Neuronal stem cell (in vitro differentiated cells): ENCODE data around the gene PCDHGC4.

Source experiments
- DNase-seq: peaks from one replicate; pipeline ENCODE4 v3.0.0-alpha.2; 2013; ENCODE audit warnings: low spot score
- H2AFZ ChIP-seq: one replicate; pipeline ENCODE4 v1.6.1; 2013; ENCODE audit warnings: mild to moderate bottlenecking, low read length, inconsistent platforms
- H2AK5ac ChIP-seq: 2 replicates; pipeline ENCODE4 v1.6.1; 2013; ENCODE audit warnings: low read depth, mild to moderate bottlenecking, inconsistent platforms, low read length, moderate library complexity, mixed read lengths
- H2BK120ac ChIP-seq: 2 replicates; pipeline ENCODE4 v1.6.1; 2013; ENCODE audit warnings: low read depth, mild to moderate bottlenecking, inconsistent platforms, low read length, moderate library complexity, mixed read lengths
- H2BK12ac ChIP-seq: one replicate; pipeline ENCODE4 v1.6.1; 2013; ENCODE audit warnings: low read length, inconsistent platforms
- H2BK15ac ChIP-seq: 2 replicates; pipeline ENCODE4 v1.6.1; 2013; ENCODE audit warnings: mild to moderate bottlenecking, low read length, inconsistent platforms, mixed read lengths
- H2BK5ac ChIP-seq: one replicate; pipeline ENCODE4 v1.6.1; 2013; ENCODE audit warnings: inconsistent platforms, mild to moderate bottlenecking, low read length, moderate library complexity
- H3K14ac ChIP-seq: one replicate; pipeline ENCODE4 v1.6.1; 2013; ENCODE audit warnings: low read length, inconsistent platforms
- H3K18ac ChIP-seq: 2 replicates; pipeline ENCODE4 v1.6.1; 2013; ENCODE audit warnings: low read length, inconsistent platforms
- H3K23ac ChIP-seq: 2 replicates; pipeline ENCODE4 v1.6.1; 2013; ENCODE audit warnings: low read depth, mild to moderate bottlenecking, mixed read lengths, low read length, inconsistent platforms; ENCODE audit not compliant: poor library complexity
- H3K27ac ChIP-seq: replicated peaks from 3 replicates; pipeline ENCODE4 v1.5.1; 2013; ENCODE audit warnings: low read length, inconsistent platforms
- H3K27me3 ChIP-seq, 3 experiments: 2 replicates each; pipeline ENCODE4 v1.6.1; 2013; ENCODE audit warnings: low read length in 3 of 3, mild to moderate bottlenecking in 2 of 3, inconsistent platforms in 1 of 3, low read depth in 1 of 3, mixed read lengths in 1 of 3, moderate library complexity in 1 of 3; ENCODE audit not compliant: control insufficient read depth in 3 of 3, insufficient read depth in 3 of 3
- H3K36me3 ChIP-seq, 2 donors: replicated peaks in 1 of 2; 2 replicates each; pipeline ENCODE4 v1.6.1; 2013; ENCODE audit warnings: low read length in 2 of 2; ENCODE audit not compliant: control insufficient read depth in 2 of 2, insufficient read depth in 2 of 2
- H3K4ac ChIP-seq: 2 replicates; pipeline ENCODE4 v1.6.1; 2013; ENCODE audit warnings: inconsistent platforms, mild to moderate bottlenecking, low read length, moderate library complexity
- H3K4me1 ChIP-seq, 2 donors: 1 replicate in 1 of 2; 2 replicates in 1 of 2; pipeline ENCODE4 v1.6.1; 2013; ENCODE audit warnings: low read length in 2 of 2, low read depth in 1 of 2; ENCODE audit not compliant: control insufficient read depth in 2 of 2, insufficient read depth in 1 of 2
- H3K4me2 ChIP-seq: one replicate; pipeline ENCODE4 v1.6.1; 2013; ENCODE audit warnings: mild to moderate bottlenecking, low read length, inconsistent platforms; ENCODE audit not compliant: insufficient read depth, poor library complexity, severe bottlenecking
- H3K4me3 ChIP-seq, 2 donors: 2 replicates each; pipeline ENCODE4 v1.5.1; 2013; ENCODE audit warnings: low read length in 2 of 2, mild to moderate bottlenecking in 2 of 2, inconsistent platforms in 1 of 2, moderate library complexity in 1 of 2
- H3K79me1 ChIP-seq: one replicate; pipeline ENCODE4 v1.6.1; 2013; ENCODE audit warnings: low read depth, mild to moderate bottlenecking, inconsistent platforms, low read length, moderate library complexity
- H3K9ac ChIP-seq: one replicate; pipeline ENCODE4 v1.6.1; 2013; ENCODE audit warnings: mild to moderate bottlenecking, low read depth, low read length, inconsistent platforms; ENCODE audit not compliant: poor library complexity
- H3K9me3 ChIP-seq, 2 donors: replicated peaks in 1 of 2; 2 replicates each; pipeline versions ENCODE3 to v1.6.1; 2013; ENCODE audit warnings: low read length in 2 of 2, mild to moderate bottlenecking in 2 of 2, inconsistent platforms in 1 of 2, low read depth in 1 of 2, mixed read lengths in 1 of 2, moderate library complexity in 1 of 2; ENCODE audit not compliant: control insufficient read depth in 2 of 2, insufficient read depth in 1 of 2
- H4K8ac ChIP-seq: one replicate; pipeline ENCODE4 v1.6.1; 2013; ENCODE audit warnings: low read depth, mild to moderate bottlenecking, inconsistent platforms, low read length, moderate library complexity
- H4K91ac ChIP-seq: one replicate; pipeline ENCODE4 v1.6.1; 2013; ENCODE audit warnings: low read length, low read depth, mild to moderate bottlenecking, inconsistent platforms; ENCODE audit not compliant: poor library complexity
- WGBS, 2 donors: extraction: QIAGEN DNeasy Blood & Tissue Kit; methylation state at CpG; one replicate each; pipeline ENCODE4 v1.1.7; 2013; ENCODE audit warnings: missing lambda C conversion rate in 2 of 2, mixed read lengths in 1 of 2; ENCODE audit not compliant: insufficient read length in 2 of 2, insufficient replicate concordance in 1 of 2; ENCODE audit errors: extremely low coverage in 2 of 2; 5-methylcytosine and 5-hydroxymethylcytosine counted together

PCDHGC4 gene

DNA sequence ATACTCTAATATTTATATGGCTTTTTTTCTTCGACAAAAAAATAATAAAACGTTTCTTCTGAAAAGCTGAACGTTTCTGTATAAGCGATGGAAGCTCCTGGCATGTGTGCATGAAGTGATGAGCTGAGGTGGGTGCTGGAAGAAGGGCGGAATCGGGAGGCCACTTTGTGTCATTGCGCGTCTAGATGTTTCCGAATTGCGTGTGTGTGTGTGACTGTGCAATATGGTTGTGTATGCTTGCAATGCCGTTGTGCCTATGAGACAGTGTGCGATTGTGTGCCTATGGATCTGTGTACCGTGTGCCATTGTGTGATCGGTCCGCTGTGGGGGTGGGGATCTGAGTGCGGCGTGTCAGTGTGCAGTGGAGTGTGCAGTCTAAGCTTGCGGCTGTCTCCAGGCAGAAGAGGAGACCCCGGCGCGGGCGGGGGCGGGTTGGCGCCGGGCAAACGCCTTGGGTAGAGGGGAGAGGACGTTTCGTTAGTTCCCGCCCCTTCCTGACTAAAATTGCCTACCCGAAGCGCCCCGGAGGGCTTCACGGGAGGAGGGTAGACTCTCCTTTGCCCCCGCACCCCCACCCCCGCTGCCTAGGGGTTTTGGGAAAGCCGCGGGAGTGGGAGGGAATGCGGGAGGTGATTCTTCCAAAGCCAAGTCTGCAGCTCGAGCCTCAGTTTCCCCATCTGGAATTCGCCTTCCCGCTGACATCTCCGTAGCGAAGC is 28.2 kb downstream of the PCDHGC4 start:
- Histone ChIP-seq H3K4me1 (peaks cover 37 to 42% of the 10 kb centered on the region in 2 donors), H2BK15ac (no peak overlapping the region)
- peak; percentile 70 for DNase-seq

DNA sequence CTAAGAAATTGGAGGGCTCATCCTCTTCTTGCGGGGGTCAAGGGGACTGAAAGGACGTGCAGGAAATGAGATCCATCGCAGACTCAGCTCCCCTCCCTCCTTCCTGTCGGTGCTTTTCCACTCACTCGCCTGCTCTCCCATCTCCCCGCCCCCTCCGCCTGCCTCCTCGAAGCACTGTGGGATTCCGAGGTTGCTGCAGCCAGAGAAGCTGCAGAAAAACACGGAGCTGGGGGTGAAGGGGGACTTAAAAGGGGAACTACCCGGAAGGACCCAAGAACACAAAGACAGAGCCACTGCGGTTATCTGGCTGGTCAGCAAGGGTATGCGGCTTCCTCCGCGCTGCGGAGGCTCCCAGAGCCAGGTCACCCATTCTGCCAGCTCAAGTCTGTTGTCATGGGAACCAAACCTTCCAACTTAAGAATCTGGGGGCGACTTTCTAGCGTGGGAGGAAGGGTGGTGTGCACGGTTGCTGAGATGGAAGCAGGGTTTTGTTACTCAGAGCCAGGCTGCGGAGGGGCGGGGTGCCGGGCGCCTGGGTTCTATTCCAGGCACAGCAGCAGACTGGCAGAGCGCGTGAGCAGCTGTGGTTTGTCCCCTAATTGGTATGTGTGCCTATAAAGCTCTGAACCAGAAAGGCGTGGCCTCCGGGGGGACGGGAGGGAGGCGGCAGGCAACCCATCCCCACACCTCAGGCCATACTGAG is 28.9 kb downstream of the PCDHGC4 start:
- H4K8ac ChIP-seq = no peak overlapping the region
- no CpG with 5 or more reads among the region's 29 CpGs for WGBS, 2 donors
- H3K4me3 ChIP-seq = peak overlapping the region; percentile 46 to 56
- H2AK5ac ChIP-seq = no peak overlapping the region
- H2BK12ac ChIP-seq = no peak overlapping the region
- H3K36me3 ChIP-seq = peaks cover 29 to 68% of the 10 kb centered on the region in 2 donors
- H3K9me3 ChIP-seq = peaks cover 0 to 2% of the 10 kb centered on the region in 2 donors
- peak overlapping the region; percentile 89 for H3K9ac ChIP-seq
- no peaks in the 10 kb centered on the region for H3K27me3 ChIP-seq
- no peak overlapping the region for H3K14ac ChIP-seq
- peak overlapping the region; percentile 33 for H2BK15ac ChIP-seq
- H3K4me1 ChIP-seq = peaks cover 31 to 37% of the 10 kb centered on the region in 2 donors
- H3K23ac ChIP-seq = no peak overlapping the region
- H3K18ac ChIP-seq = peak overlapping the region; percentile 96
- peak; percentile 91 for DNase-seq
- peak overlapping the region; percentile 36 for H2BK120ac ChIP-seq
- H3K4ac ChIP-seq = no peak overlapping the region
- peak overlapping the region; percentile 99 for H3K27ac ChIP-seq
- peak overlapping the region; percentile 79 for H2BK5ac ChIP-seq
- no peaks in the 10 kb centered on the region for H3K79me1 ChIP-seq
- H3K4me2 ChIP-seq = peak overlapping the region; percentile 87
- H4K91ac ChIP-seq = peak overlapping the region; percentile 44
- H2AFZ ChIP-seq = peak overlapping the region; percentile 69

More for the DNA sequence above, 28.2 kb downstream of the PCDHGC4 start:
- Histone ChIP-seq H3K23ac (no peak overlapping the region), H2AK5ac (peak overlapping the region; percentile 78), H3K4me3 (peak overlapping the region; percentile 46 to 74), H2BK5ac (peak overlapping the region; percentile 79), H4K8ac (no peak overlapping the region), H3K4ac (peak overlapping the region; percentile 69), H3K14ac (no peak overlapping the region), H3K9me3 (peaks cover 0 to 2% of the 10 kb centered on the region in 2 donors), H3K79me1 (no peaks in the 10 kb centered on the region), H2BK12ac (peak overlapping the region; percentile 91), H2BK120ac (peak overlapping the region; percentile 51), H3K27me3 (no peaks in the 10 kb centered on the region), H2AFZ (peak overlapping the region; percentile 69), H3K4me2 (peak overlapping the region; percentile 87), H3K27ac (peak overlapping the region; percentile 99), H3K36me3 (peaks cover 29 to 61% of the 10 kb centered on the region in 2 donors), H3K18ac (peak overlapping the region; percentile 96), H3K9ac (peak overlapping the region; percentile 89), H4K91ac (peak overlapping the region; percentile 48)
- no CpG with 5 or more reads among the region's 43 CpGs for WGBS, 2 donors

DNA sequence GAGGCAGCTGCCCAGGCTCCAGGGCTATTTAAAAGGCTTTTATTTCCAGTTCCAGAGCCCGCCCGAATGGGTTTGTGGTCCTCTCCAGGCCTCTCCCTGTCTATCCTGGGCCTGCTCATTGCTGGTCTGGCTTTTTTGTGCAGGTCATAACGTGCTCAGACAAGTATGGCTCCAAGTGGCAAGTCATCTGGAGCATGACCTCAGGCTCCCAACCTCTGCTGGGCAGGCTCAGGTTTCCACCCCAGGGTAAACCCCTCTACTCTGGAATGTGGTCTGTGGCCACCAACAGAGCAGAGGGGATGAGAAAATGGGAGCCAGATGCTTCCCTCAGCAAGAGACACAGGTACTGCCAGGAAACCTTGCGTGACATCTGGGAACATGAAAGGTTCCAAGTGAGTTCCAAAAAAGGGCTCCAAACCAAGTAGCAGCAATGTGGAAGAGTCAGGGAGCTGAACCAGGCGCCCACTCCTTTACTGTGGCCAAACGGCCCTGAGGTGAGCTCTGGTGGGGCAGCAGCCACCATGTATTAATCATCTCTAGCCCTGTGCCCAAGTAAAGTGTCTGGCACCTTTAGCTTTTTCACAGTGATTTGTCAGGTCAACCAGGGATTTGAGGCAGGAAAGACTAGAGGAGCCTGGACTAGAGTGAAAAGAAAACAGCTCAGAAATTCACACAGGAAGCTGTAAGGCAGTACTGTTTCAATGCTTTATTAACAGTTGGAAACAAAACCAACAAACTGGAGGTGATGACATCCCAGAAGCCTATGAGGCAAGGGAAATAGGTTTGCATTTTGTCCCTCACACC is 29.7 kb downstream of the PCDHGC4 start:
- Histone ChIP-seq H3K4ac (no peak overlapping the region), H2BK15ac (peak overlapping the region; percentile 33), H2BK120ac (peak overlapping the region; percentile 36), H3K18ac (peak overlapping the region; percentile 96), H3K4me2 (peak overlapping the region; percentile 87), H3K27ac (peak overlapping the region; percentile 99), H3K9ac (no peak overlapping the region), H2AK5ac (peak overlapping the region; percentile 45), H4K8ac (no peak overlapping the region), H3K23ac (no peak overlapping the region), H2BK5ac (peak overlapping the region; percentile 79), H3K79me1 (no peaks in the 10 kb centered on the region), H3K14ac (no peak overlapping the region), H4K91ac (no peak overlapping the region), H3K36me3 (peaks cover 33 to 76% of the 10 kb centered on the region in 2 donors), H2BK12ac (no peak overlapping the region), H3K27me3 (no peaks in the 10 kb centered on the region), H3K9me3 (peaks cover 0 to 10% of the 10 kb centered on the region in 2 donors), H3K4me3 (peak overlapping the region in 1 of 2 donors; percentile 46), H3K4me1 (peaks cover 25 to 32% of the 10 kb centered on the region in 2 donors), H2AFZ (peak overlapping the region; percentile 69)
- no CpG with 5 or more reads among the region's 6 CpGs for WGBS, 2 donors
- no peak for DNase-seq
